HCT116 (cell line): ENCODE data around the gene OLA1. TPM values are rescaled to one million over a fixed set of nuclear protein-coding genes. Genes with fewer than 3 reads are reported as not detected.
A peak's percentile ranks its signal among the peaks of the same experiment; 100 is the strongest.

Experiments used
- ATAC-seq: fragments of 200-7000 bp; cut with Tn5 transposase; 2 replicates; pipeline ENCODE4 v1.9.1; 2020; ENCODE audit warnings: mild to moderate bottlenecking, moderate library complexity
- BruUV-seq: library from RNA; stranded (reverse); fragments of 400-500 nt; replicated peaks from 2 replicates; lab custom pipeline; 2021; lab: Mats Ljungman, UMichigan
- CTCF ChIA-PET: fragments of 300-600 bp; sonication (Branson Sonifier 250); formaldehyde crosslinking; loops from one replicate; lab custom pipeline; 2021; ENCODE audit warnings: antibody characterized with exemption; lab: Charles Lee
- POLR2A ChIA-PET: fragments of 300-600, 350-600 bp; sonication (Branson Sonifier 250); formaldehyde crosslinking; loops from one replicate; lab custom pipeline; 2021; ENCODE audit warnings: antibody characterized with exemption; lab: Charles Lee
- RAD21 ChIA-PET, 2 experiments: fragments of 300-600 bp; sonication (Branson Sonifier 250); formaldehyde crosslinking; loops; one replicate each; lab custom pipeline; 2023; ENCODE audit warnings: low total read pairs in 2 of 2; ENCODE audit not compliant: uncharacterized antibody in 2 of 2, unreplicated experiment in 2 of 2, low non-redundant PET in 1 of 2; lab: Charles Lee
- DNase-seq: peaks from one replicate; pipeline ENCODE4 v3.0.0-alpha.2; 2010; ENCODE audit warnings: low read depth, low spot score
- H2AFZ ChIP-seq: fragments of 200-600 bp; shearing (Covaris generic), sonication (generic); 2 replicates; pipeline ENCODE4 v1.6.1; 2017; ENCODE audit warnings: low read depth, mixed run types, mixed read lengths, antibody characterized with exemption, low read length; ENCODE audit not compliant: poor library complexity, severe bottlenecking
- H3K27ac ChIP-seq: 2 replicates; pipeline ENCODE4 v1.5.1; 2012; ENCODE audit warnings: low read depth, low read length
- H3K27me3 ChIP-seq: fragments of 200-600 bp; sonication (generic); 2 replicates; pipeline ENCODE4 v1.6.1; 2016; ENCODE audit warnings: mixed run types, low read length, mixed read lengths; ENCODE audit not compliant: insufficient read depth
- H3K36me3 ChIP-seq, 2 experiments: fragments of 200-500 bp in 1 of 2; fragments of 200-600 bp in 1 of 2; sonication (Bioruptor generic) in 1 of 2; sonication (generic) in 1 of 2; 2 replicates each; pipeline versions ENCODE4 v1.5.1 to v1.6.1; 2014 to 2016; ENCODE audit warnings: low read length in 2 of 2, inconsistent platforms in 1 of 2, mixed read lengths in 1 of 2, mixed run types in 1 of 2; ENCODE audit not compliant: insufficient read depth in 2 of 2, control insufficient read depth in 1 of 2
- H3K4me1 ChIP-seq, 2 experiments: fragments of 200-600 bp in 1 of 2; sonication (generic) in 1 of 2; 2 replicates each; pipeline versions ENCODE4 v1.5.1 to v1.6.1; 2012 to 2017; ENCODE audit warnings: low read length in 2 of 2, inconsistent platforms in 1 of 2, mild to moderate bottlenecking in 1 of 2, mixed read lengths in 1 of 2, mixed run types in 1 of 2, moderate library complexity in 1 of 2; ENCODE audit not compliant: insufficient read depth in 2 of 2, control insufficient read depth in 1 of 2
- H3K4me2 ChIP-seq: fragments of 200-600 bp; sonication (generic); 2 replicates; pipeline ENCODE4 v1.6.1; 2017; ENCODE audit warnings: mixed run types, low read length, mixed read lengths
- H3K4me3 ChIP-seq, 2 experiments: fragments of 200-600 bp in 1 of 2; sonication (generic) in 1 of 2; replicated peaks in 1 of 2; 2 replicates each; pipeline ENCODE4 v1.5.1; 2011 to 2016; ENCODE audit warnings: low read length in 2 of 2, control low read depth in 1 of 2, low read depth in 1 of 2, mild to moderate bottlenecking in 1 of 2, mixed read lengths in 1 of 2, mixed run types in 1 of 2
- H3K79me2 ChIP-seq: fragments of 200-600 bp; sonication (generic); 2 replicates; pipeline ENCODE4 v1.6.1; 2017; ENCODE audit warnings: mild to moderate bottlenecking, mixed run types, low read length, moderate library complexity, mixed read lengths; ENCODE audit not compliant: insufficient read depth
- H3K9ac ChIP-seq: fragments of 200-600 bp; sonication (generic); 2 replicates; pipeline ENCODE4 v1.6.1; 2016; ENCODE audit warnings: low read length, mixed read lengths
- H3K9me2 ChIP-seq: fragments of 200-600 bp; sonication (generic), shearing (Covaris generic); 2 replicates; pipeline ENCODE4 v1.6.1; 2017; ENCODE audit warnings: mixed run types, mild to moderate bottlenecking, moderate library complexity; ENCODE audit not compliant: insufficient read depth
- H3K9me3 ChIP-seq, 2 experiments: fragments of 200-500 bp in 1 of 2; fragments of 200-600 bp in 1 of 2; sonication (Bioruptor generic) in 1 of 2; sonication (generic) in 1 of 2; 2 replicates each; pipeline ENCODE4 v1.6.1; 2014 to 2017; ENCODE audit warnings: low read length in 2 of 2, mixed read lengths in 2 of 2, inconsistent platforms in 1 of 2, low read depth in 1 of 2, mild to moderate bottlenecking in 1 of 2, mixed run types in 1 of 2, moderate library complexity in 1 of 2; ENCODE audit not compliant: control insufficient read depth in 1 of 2, insufficient read depth in 1 of 2
- H4K20me1 ChIP-seq: fragments of 200-600 bp; sonication (generic), shearing (Covaris generic); 2 replicates; pipeline ENCODE4 v1.6.1; 2017; ENCODE audit warnings: mixed run types, mild to moderate bottlenecking, moderate library complexity; ENCODE audit not compliant: insufficient read depth
- CBX3 ChIP-seq: IDR thresholded peaks from 2 replicates; pipeline ENCODE4 v1.6.1; 2012; ENCODE audit warnings: low read depth
- EGR1 ChIP-seq: IDR thresholded peaks from 2 replicates; pipeline ENCODE4 v1.6.1; 2012; ENCODE audit warnings: low read depth
- ELF1 ChIP-seq: IDR thresholded peaks from 2 replicates; pipeline ENCODE4 v1.6.1; 2012; ENCODE audit warnings: low read depth, borderline replicate concordance
- EZH2phosphoT487 ChIP-seq: fragments of 200-600 bp; IDR thresholded peaks from 2 replicates; pipeline ENCODE4 v1.6.1; 2018; ENCODE audit warnings: antibody characterized with exemption, borderline replicate concordance
- POLR2A ChIP-seq: IDR thresholded peaks from 2 replicates; pipeline ENCODE4 v1.7.0; 2011; ENCODE audit warnings: borderline replicate concordance; ENCODE audit not compliant: insufficient read depth, insufficient read length; ENCODE audit errors: extremely low read depth
- POLR2AphosphoS5 ChIP-seq: IDR thresholded peaks from 2 replicates; pipeline ENCODE4 v1.6.1; 2011; ENCODE audit warnings: mild to moderate bottlenecking, low read depth, low read length, moderate library complexity
- SIN3A ChIP-seq: IDR thresholded peaks from 2 replicates; pipeline ENCODE4 v1.6.1; 2012; ENCODE audit warnings: low read depth
- SRF ChIP-seq: IDR thresholded peaks from 2 replicates; pipeline ENCODE4 v1.6.1; 2012; ENCODE audit warnings: low read depth
- YY1 ChIP-seq: IDR thresholded peaks from 2 replicates; pipeline ENCODE4 v1.6.1; 2011; ENCODE audit warnings: low read length, low read depth, moderate library complexity, mild to moderate bottlenecking; ENCODE audit not compliant: insufficient replicate concordance; ENCODE audit errors: extremely low read depth
- intact Hi-C: fragments of 100-400 bp; cut with micrococcal nuclease; formaldehyde crosslinking; loops from 2 replicates; pipeline ENCODE4 v1.10.0; 2022
- total RNA-seq: library from RNA; stranded (reverse); gene quantifications from one replicate; pipeline ENCODE4 v1.2.1, GENCODE V29; 2021; ENCODE audit not compliant: unreplicated experiment
- TF ChIP-seq, protein P1 (sequence below): IDR thresholded peaks from 2 replicates; pipeline ENCODE4 v1.6.1; 2012

The OLA1 gene
- total RNA-seq, 1 experiment from 2014 or later: 219 TPM

- Histone ChIP-seq H3K27me3 (no peaks in the 10 kb centered on the region), H3K9me3 (no peaks in the 10 kb centered on the region), H2AFZ (no peak overlapping the region), H3K4me3 (peak overlapping the region; percentile 77 to 91), H3K4me1 (peaks cover 13 to 28% of the 10 kb centered on the region in 2 experiments), H3K9ac (peak overlapping the region; percentile 81), H4K20me1 (peaks cover 8% of the 10 kb centered on the region; the same call in 1 of the 2 replicates), H3K79me2 (peaks cover 57% of the 10 kb centered on the region), H3K36me3 (peaks cover 7 to 23% of the 10 kb centered on the region in 2 experiments; a peak in 2 of 4 replicates), H3K4me2 (peak overlapping the region; percentile 95), H3K27ac (peak overlapping the region; percentile 65), H3K9me2 (no peaks in the 10 kb centered on the region)
- ChIA-PET RAD21 (no interaction called here), CTCF (no interaction called here), POLR2A (interaction anchor here (0.9 to 2.0 kb wide), 5 partner anchors 12 to 94 kb away, joined by 3 to 12 read pairs (median 6); no protein-coding TSS in a partner anchor)
- intact Hi-C loops: loop anchor here (2.0 to 5.0 kb wide), 3 partner anchors 90 to 285 kb away; no protein-coding TSS in a partner anchor
- no TSS peak for BruUV-seq
- ATAC-seq: no peak
- DNase-seq: no peak
- TF ChIP-seq CBX3: no peak
- TF ChIP-seq POLR2A: no peak
- no peak for TF ChIP-seq POLR2AphosphoS5
- TF ChIP-seq ELF1: no peak
- TF ChIP-seq EGR1: no peak
- no peak for TF ChIP-seq SIN3A
- TF ChIP-seq, protein P1, sequence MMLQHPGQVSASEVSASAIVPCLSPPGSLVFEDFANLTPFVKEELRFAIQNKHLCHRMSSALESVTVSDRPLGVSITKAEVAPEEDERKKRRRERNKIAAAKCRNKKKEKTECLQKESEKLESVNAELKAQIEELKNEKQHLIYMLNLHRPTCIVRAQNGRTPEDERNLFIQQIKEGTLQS: no peak
- TF ChIP-seq SRF: no peak
- no peak for TF ChIP-seq EZH2phosphoT487
- TF ChIP-seq YY1: no peak
- TF ChIP-seq, all 23 proteins: peak for 0
Observed at GRCh38 chr2:174247474-174248186, 702 bp downstream of the OLA1 start.
